Muscle of leg (tissue), 11 donors: ENCODE measurements around the gene RASSF8. TPM values are rescaled to one million over a fixed set of nuclear protein-coding genes. Genes with fewer than 3 reads are reported as not detected.

Source experiments
- DNase-seq: peaks from one replicate; pipeline ENCODE4 v3.0.0; 2013
- H3K27ac ChIP-seq: one replicate; pipeline ENCODE4 v1.5.1; 2013; ENCODE audit warnings: mild to moderate bottlenecking, low read length, control low read depth
- H3K27me3 ChIP-seq: one replicate; pipeline ENCODE4 v1.6.1; 2013; ENCODE audit warnings: low read length; ENCODE audit not compliant: control insufficient read depth, insufficient read depth
- H3K36me3 ChIP-seq: one replicate; pipeline ENCODE4 v1.6.1; 2013; ENCODE audit warnings: low read length; ENCODE audit not compliant: control insufficient read depth, insufficient read depth
- H3K4me1 ChIP-seq: one replicate; pipeline ENCODE4 v1.6.1; 2013; ENCODE audit warnings: low read length; ENCODE audit not compliant: control insufficient read depth, insufficient read depth
- H3K4me3 ChIP-seq: one replicate; pipeline ENCODE4 v1.5.1; 2013; ENCODE audit warnings: low read length, control low read depth
- H3K9me3 ChIP-seq: replicated peaks from 2 replicates; pipeline ENCODE4 v1.6.1; 2013; ENCODE audit warnings: low read depth, low read length; ENCODE audit not compliant: control insufficient read depth
- WGBS: methylation state at CpG from one replicate; pipeline ENCODE4 v1.1.5; 2013; ENCODE audit warnings: missing lambda C conversion rate; ENCODE audit not compliant: insufficient coverage; 5-methylcytosine and 5-hydroxymethylcytosine counted together
- polyA plus RNA-seq, 8 donors: library from polyadenylated mRNA; unstranded; fragments of 120-200 nt; gene quantifications; one replicate each; pipeline versions ENCODE4 v1.2.1 to v1.2.3, GENCODE V29; 2013; ENCODE audit warnings: inconsistent platforms in 1 of 8, low replicate concordance in 1 of 8; ENCODE audit not compliant: insufficient read length in 8 of 8, insufficient read depth in 1 of 8
- total RNA-seq: library from RNA; stranded (reverse); fragments of 120-200 nt; gene quantifications from one replicate; pipeline ENCODE4 v1.2.4, GENCODE V29; 2013

RASSF8 gene
- total and polyA plus RNA-seq, 9 donors, result 11.8 to 42.6 (median 29.0) TPM

- no peak for DNase-seq
- H3K27ac ChIP-seq, result peak overlapping the region; percentile 37
- H3K4me3 ChIP-seq, result peak overlapping the region; percentile 23
- 71% methylated on average over 6 of the region's 15 CpGs for WGBS
- peaks cover 48% of the 10 kb centered on the region for H3K27me3 ChIP-seq
- no peaks in the 10 kb centered on the region for H3K9me3 ChIP-seq
- H3K36me3 ChIP-seq, result no peaks in the 10 kb centered on the region
- peaks cover 26% of the 10 kb centered on the region for H3K4me1 ChIP-seq
Measured at GRCh38 chr12:26121323-26122060, 163.0 kb downstream of the RASSF8 start.

DNA sequence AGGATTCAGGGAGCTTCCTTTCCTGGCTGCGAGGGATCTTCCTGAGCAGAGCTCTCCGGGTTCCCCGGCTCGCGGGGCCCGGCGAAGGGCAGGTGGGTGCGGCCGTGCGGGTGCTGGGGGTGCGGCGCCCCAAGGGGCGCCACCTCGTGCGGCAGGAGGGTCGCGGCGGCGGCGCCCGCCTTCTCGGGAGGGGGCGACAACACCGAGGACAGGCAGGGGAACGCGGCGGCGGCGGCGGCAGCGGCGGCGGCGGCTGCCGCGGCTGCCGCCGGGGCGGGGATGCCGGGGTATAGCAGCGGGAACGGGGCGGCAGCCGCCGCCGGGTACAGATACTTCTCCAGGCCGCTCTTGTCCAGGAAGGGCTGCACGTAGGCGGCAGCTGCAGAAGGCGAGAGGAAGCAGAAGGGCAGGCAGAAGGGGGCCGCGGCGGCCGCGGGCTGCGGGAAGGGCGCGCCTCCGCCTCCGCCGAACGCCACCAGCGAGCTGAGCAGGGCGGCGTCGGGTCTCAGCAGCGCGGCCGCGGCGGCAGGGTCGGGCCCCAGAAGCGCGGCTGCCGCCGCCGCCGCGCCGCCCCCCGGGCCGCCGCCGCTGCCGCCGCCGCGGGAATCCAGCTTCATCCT, 163.7 kb downstream of the RASSF8 start:
- no peaks in the 10 kb centered on the region for H3K9me3 ChIP-seq
- peaks cover 26% of the 10 kb centered on the region for H3K4me1 ChIP-seq
- H3K4me3 ChIP-seq, result peak overlapping the region; percentile 53
- peak overlapping the region; percentile 37 for H3K27ac ChIP-seq
- DNase-seq, result peak; percentile 50
- H3K36me3 ChIP-seq, result no peaks in the 10 kb centered on the region
- H3K27me3 ChIP-seq, result peaks cover 53% of the 10 kb centered on the region
- under 1% methylated on average over 82 of the region's 88 CpGs for WGBS

- Histone ChIP-seq H3K36me3 (no peaks in the 10 kb centered on the region), H3K4me3 (peak overlapping the region; percentile 53), H3K27me3 (peaks cover 56% of the 10 kb centered on the region), H3K4me1 (peaks cover 26% of the 10 kb centered on the region), H3K27ac (peak overlapping the region; percentile 37), H3K9me3 (no peaks in the 10 kb centered on the region)
- WGBS, result under 1% methylated on average over 55 of the region's 69 CpGs
- DNase-seq, result peak; percentile 77
Measured at GRCh38 chr12:26122681-26123481, 164.4 kb downstream of the RASSF8 start.

DNA sequence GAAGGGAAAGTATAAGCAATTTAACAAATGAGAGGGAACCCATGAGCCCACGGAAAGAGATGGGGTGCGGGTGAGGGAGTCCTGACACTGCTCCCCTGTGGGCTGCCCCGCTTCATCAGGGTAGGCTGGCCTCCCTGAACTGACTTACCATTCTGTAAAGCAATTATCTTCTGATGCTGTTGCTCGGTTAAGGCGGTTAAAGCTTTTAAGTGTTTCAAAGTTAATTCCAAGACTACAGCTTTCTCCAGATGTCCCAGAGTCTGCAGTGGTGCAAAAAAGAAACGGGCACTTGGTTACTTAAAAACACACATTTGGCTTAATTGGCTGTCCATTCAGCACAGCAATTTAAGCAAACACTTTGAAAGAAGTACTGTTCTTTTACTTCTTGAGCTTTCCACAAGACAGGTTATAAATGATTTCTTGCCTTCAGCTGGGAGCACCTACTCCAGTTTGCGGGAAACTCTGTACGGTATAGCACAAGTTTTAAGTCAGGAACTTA, 165.0 kb downstream of the RASSF8 start:
- no peak for DNase-seq
- peaks cover 60% of the 10 kb centered on the region for H3K27me3 ChIP-seq
- H3K4me3 ChIP-seq, result peak overlapping the region; percentile 53
- H3K4me1 ChIP-seq, result peaks cover 26% of the 10 kb centered on the region
- H3K9me3 ChIP-seq, result no peaks in the 10 kb centered on the region
- H3K27ac ChIP-seq, result no peak overlapping the region
- WGBS, result 8% methylated on average over 2 of the region's 8 CpGs
- no peaks in the 10 kb centered on the region for H3K36me3 ChIP-seq

GRCh38 chr12:26124446-26125399, 166.2 kb downstream of the RASSF8 start, which contains the start of gene BHLHE41:
BHLHE41 (minus strand) TSS chr12:26125037; CDS start chr12:26124779, 258 bp downstream.
- Histone ChIP-seq H3K27ac (peak within 1 kb of the TSS; percentile 84), H3K4me3 (peak within 1 kb of the TSS; percentile 66), H3K9me3 (no peaks in the 10 kb centered on the region), H3K36me3 (no peaks in the 10 kb centered on the region), H3K4me1 (peaks cover 26% of the 10 kb centered on the region), H3K27me3 (peaks cover 65% of the 10 kb centered on the region)
- peak; percentile 68 for DNase-seq
- WGBS, result 0% methylated on average over 9 of the region's 54 CpGs

DNA sequence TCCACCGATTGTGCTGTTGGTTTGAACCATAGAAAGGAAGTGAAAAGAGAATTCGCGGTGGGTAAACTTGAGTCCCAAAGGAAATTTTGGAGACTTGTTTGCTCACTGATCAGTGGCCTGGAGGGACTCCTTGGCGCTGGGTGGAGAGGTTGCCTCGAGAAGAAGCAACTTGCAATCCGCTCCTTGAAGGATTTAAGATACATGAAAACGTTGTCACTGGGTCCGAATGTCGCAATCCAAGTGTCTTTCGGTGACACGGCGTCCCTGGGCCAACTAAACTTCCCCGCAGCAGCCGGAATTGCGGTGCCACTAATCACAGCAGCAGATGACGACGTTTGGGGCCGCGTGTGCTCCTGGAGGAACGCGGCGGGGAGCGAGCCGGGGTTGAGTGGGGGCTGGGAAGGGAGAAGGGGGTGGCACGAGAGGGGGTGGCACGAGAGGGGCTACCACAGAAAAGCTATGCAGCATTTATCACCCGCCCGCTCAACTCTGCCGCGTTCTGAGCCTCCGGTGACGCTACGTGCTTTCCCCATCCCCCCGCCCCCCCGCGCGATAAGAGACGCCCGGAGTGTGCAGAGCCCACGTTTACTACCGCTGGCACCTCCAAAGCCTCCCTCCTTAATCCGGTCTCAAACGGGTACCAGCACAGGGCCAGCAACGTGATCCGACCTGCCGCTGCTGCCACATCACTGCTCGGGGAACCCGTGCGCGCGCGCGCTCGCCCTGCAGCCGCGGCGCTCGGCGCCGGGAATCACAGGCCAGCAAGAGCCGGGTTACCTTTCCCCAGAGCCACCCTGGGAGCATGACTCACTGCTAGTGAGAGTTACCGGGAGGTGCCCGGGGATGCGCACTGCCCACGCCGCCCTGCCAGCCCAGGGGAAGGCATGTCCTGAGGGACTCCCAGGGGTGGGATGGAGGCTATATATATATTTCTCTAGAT, 167.2 kb downstream of the RASSF8 start:
- no peaks in the 10 kb centered on the region for H3K9me3 ChIP-seq
- no peaks in the 10 kb centered on the region for H3K36me3 ChIP-seq
- H3K4me3 ChIP-seq, result peak overlapping the region; percentile 66
- H3K4me1 ChIP-seq, result peaks cover 26% of the 10 kb centered on the region
- 0% methylated on average over 57 of the region's 66 CpGs for WGBS
- peaks cover 68% of the 10 kb centered on the region for H3K27me3 ChIP-seq
- peak; percentile 77 for DNase-seq
- peak overlapping the region; percentile 84 for H3K27ac ChIP-seq

GRCh38 chr12:26126340-26127284, 168.1 kb downstream of the RASSF8 start:
- WGBS, result 2% methylated on average over 47 of the region's 60 CpGs
- peaks cover 26% of the 10 kb centered on the region for H3K4me1 ChIP-seq
- H3K9me3 ChIP-seq, result no peaks in the 10 kb centered on the region
- peak overlapping the region; percentile 84 for H3K27ac ChIP-seq
- no peaks in the 10 kb centered on the region for H3K36me3 ChIP-seq
- DNase-seq, result peak; percentile 92
- peaks cover 62% of the 10 kb centered on the region for H3K27me3 ChIP-seq
- peak overlapping the region; percentile 66 for H3K4me3 ChIP-seq

- WGBS, result 69% methylated on average over 2 of the region's 2 CpGs
- Histone ChIP-seq H3K9me3 (no peaks in the 10 kb centered on the region), H3K27ac (no peak overlapping the region), H3K4me1 (peaks cover 24% of the 10 kb centered on the region), H3K4me3 (no peak overlapping the region), H3K36me3 (no peaks in the 10 kb centered on the region), H3K27me3 (peaks cover 59% of the 10 kb centered on the region)
- DNase-seq, result no peak
Measured at GRCh38 chr12:26127404-26127803, 168.9 kb downstream of the RASSF8 start.
